HS-5 (cell line): ENCODE data around the gene MYO7B.

Source experiments
- DNase-seq: peaks from one replicate; pipeline ENCODE4 v3.0.0-alpha.2; 2012; ENCODE audit warnings: low read depth

MYO7B gene

DNA sequence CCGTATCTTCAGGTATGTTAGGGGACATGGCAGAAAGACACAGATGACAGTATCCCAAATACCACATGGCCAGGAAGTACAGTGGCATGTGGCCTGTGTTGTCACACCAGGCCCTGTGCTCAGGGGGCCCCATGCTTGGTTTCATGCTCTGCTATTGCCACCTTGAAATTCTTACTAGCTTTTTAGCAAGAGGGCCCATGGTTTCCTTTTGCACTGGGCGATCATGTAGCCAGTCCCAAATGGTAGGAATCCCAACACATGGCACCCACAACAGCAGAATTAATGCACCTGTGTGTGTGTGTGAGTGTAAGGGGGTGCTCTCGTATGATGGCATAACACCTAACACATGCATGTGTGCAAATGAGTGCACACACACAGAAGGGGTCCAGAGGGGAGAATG lies 39.2 kb downstream of the MYO7B start:
- DNase-seq = no peak

GRCh38 chr2:127575185-127575765 lies 39.8 kb downstream of the MYO7B start:
- DNase-seq = no peak

DNA sequence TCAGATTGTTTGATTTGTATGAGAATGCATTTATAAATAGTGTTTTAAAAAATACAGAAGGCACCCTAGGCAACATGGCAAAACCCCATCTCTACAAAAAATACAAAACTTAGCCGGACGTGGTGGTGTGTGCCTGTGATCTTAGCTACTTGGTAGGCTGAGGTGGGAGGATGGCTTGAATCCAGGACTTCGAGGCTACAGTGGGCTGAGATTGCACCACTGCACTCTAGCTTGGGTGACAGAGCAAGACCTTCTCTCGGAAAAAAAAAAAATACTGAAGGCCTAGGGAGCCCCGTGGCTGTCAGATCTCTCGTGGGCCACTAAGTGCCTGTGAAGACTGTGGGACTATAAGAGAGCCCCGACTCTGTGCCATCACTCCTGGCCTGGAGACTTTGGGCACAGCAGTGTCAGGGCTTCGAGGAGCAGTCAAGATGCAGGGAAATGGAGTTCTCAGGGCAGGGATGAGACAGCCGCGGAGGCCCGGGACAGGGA lies 40.5 kb downstream of the MYO7B start:
- no peak for DNase-seq

DNA sequence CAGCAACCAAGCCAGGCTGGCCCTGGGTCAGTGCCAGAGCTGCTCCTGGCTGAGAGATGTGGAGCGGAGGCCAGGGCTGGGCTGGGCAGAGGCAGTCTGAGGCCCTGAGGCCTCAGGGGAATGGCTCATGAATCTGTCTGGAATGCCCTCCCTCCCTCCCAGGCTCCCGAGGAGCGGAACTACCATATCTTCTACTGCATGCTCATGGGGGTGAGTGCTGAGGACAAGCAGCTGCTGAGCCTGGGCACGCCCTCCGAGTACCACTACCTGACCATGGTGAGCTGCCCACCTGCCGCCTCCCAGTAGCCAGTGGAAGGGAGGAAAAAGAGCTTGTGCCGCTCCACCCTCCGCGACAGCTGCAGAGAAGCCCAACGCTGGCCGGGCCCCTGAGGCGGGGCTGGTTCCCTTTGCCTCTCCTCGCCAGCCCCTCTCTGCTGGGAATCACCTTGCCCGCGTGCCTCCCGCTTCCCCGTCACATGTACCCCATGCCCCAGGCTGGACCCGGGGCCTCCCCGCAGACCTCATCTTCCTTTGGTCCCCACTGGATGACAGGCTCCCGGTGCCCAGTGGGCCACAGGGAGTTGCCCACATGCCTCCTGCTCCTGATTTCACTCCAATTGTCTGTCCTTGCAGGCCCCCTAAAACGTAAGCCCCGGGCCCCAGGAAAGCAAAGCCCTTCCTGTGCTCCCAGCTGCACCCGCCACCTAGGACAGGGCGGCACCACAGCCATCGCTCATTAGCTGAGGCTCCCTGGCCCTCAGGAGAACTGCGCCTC lies 41.1 kb downstream of the MYO7B start:
- DNase-seq = no peak

DNA sequence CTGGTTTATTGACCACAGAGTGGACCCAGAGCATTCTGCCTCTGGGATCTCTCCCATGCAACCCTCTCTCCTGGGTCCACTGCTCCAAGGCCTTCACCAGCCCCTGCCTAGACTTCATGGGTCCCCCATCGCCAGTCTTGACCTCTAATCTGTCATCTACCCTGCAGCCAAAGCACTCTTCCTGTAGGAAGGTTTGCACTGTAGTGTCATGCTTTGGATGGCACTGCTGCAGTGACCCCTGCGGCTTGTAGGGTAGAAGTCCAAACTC lies 41.7 kb downstream of the MYO7B start:
- no peak for DNase-seq

GRCh38 chr2:127577503-127577902 lies 42.0 kb downstream of the MYO7B start:
- DNase-seq = no peak

DNA sequence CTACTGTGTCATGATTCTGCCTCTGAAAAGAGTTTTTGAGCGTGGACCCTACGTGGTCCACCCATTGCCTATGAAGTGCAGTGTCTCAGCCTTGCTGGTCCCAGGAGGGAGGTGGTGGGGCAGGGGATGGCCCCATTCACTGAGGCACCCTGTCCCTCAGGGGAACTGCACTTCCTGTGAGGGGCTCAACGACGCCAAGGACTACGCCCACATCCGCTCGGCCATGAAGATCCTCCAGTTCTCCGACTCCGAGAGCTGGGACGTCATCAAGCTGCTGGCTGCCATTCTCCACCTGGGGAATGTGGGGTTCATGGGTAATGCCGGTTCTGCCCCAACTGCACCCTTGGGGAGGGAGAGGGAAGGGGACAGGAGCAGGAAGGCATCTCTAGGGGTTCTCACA lies 42.5 kb downstream of the MYO7B start:
- no peak for DNase-seq

DNA sequence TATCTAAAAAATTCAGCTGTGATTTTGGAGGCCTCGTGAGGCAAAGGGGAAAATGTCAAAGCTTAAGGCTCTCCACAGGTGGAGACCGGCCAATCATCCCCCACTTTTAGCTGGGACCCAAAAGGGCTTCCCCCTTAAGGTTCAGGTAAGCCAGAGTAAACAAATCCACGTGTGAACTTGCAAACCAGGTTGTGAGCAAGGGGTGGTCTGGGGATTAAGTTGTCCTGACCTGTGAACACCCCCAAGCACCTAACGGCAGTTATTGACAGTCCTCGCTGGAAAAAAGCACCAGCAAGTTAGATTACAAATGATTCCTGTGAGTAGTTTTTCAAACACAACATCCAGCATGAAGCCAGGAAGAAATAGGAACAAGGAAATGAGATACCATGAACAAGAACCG lies 42.9 kb downstream of the MYO7B start:
- no peak for DNase-seq

DNA sequence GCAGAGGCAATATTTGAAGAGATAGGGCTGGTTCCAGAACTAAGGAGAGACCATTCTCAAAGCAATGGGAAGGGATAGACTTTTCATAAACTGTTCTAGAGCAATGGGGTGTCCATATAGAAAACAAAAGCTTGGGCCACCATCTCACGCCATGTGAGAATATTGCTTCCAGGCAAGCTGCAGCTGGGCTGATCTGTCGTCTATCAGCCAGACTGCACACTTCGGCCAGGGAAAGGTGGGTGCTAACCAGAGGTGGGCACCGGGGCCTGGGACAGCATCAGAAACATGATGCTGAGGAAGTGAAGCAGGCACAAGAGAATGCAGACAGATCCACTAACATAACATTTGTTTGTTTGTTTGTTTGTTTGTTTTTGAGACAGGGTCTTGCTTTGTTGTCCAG lies 43.7 kb downstream of the MYO7B start:
- DNase-seq = no peak

GRCh38 chr2:127580167-127581049 lies 44.9 kb downstream of the MYO7B start:
- no peak for DNase-seq

- DNase-seq = no peak
These were observed 45.5 kb downstream of the MYO7B start for GRCh38 chr2:127581050-127581345.

- no peak for DNase-seq
These were observed 46.3 kb downstream of the MYO7B start for GRCh38 chr2:127581516-127582490.

GRCh38 chr2:127582863-127583861 lies 47.7 kb downstream of the MYO7B start:
- no peak for DNase-seq

- DNase-seq = no peak
These were observed 48.6 kb downstream of the MYO7B start for GRCh38 chr2:127584047-127584446.

DNA sequence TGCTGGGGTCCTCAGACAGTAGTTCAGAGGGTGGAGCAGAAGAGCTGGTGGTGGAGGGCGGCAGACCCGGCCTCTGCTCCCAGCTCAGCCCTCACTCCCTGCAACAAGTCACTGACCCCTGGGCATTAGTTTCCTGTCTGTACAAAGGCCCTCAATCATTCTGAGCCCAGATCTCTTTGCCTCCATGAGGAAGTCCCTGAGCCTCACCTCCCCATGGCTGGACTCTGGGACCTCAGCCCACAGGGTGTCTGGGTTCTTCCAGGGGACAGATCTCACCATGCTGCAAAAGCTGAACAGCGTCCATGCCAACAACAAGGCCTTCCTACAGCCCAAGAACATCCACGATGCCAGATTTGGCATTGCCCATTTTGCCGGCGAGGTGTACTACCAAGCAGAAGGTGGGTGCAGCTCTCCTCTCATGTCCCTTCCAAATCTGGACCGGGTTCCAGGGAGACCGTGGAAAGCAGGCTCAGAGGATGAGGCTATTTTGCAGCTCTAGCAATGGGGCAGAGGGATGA lies 49.1 kb downstream of the MYO7B start:
- DNase-seq = no peak

DNA sequence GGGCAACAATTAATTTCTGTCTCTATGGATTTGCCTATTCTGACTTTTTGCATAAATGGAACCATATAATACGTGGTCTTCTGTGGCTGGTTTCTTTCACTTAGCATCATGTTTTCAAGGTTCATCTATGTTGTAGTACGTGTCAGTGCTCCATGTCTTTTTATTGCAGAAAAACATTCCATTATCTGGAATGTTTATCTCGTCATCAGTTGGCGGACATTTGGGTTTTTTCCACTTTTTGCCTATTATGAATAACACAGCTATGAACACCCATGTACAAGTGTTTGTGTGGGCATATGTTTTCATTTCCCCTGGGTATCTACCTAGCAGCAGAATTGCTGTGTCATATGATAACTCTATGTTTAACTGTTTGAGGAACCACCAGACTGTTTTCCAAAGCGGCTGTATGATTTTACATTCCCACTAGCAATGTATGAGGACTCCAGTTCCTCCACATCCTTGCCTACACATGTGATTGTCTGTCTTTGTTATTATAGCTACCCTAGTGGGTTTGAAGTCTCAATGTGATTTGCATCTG lies 49.9 kb downstream of the MYO7B start:
- no peak for DNase-seq

- no peak for DNase-seq
These were observed 50.7 kb downstream of the MYO7B start for GRCh38 chr2:127586136-127586535.

DNA sequence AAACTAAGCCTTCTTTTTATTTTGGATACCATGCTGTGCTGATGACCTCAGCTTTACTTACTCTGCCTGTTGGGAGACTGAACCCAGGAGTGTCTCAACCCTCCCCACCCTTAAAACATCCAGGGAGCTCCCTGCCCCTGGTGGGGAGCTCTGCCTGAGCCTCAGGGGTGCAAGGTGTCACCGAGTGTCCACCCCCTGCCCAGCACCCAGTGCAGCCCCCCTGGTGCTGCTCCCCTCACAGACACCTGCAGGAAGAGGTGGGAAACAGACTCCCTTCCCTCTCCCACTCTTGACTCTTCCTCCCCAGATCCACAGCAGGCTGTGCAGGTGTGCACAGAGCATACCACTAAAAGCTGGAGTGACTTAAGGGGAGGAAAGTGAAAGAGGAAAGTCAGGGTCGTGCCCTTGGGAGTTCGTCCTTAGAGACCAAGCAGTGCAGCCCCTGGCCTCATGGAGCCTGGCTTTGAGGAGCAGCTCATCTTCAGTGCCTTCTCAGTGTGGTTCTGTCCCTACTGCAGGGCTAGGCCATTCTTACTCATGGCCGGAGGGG lies 51.3 kb downstream of the MYO7B start:
- DNase-seq = no peak

DNA sequence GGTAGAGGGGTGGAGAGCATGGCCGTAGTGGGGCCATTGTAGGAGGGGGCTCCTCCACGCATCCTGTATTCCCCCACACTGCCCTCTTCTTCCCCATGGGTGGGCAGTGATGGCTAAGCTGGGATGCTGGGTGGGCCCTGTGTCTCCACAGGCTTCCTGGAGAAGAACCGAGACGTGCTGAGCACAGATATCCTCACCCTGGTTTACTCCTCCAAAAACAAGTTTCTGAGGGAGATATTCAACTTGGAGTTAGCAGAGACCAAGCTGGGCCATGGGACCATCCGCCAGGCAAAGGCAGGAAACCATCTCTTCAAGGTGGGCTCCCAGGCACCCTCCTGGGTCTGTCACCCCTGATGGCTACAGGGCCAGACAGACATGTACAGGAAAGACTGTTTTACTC lies 52.8 kb downstream of the MYO7B start:
- DNase-seq = no peak

DNA sequence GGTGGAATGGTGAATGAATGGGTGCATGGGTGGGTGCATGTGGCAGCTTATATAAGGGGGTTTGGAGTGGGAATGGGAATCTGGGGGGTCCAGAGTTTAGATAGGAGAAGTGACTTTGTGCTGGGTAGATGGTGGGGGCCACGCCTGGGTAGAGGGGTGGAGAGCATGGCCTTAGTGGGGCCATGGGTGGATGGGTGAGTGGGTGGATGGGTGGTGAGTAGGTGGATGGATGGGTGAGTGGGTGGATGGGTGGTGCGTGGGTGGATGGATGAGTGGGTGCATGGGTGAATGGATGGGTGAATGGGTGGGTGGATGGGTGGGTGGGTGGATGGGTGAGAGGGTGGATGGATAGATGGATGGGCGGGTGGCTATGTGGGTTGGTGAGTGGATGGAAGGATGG lies 53.9 kb downstream of the MYO7B start:
- DNase-seq = no peak
